HEK293 (cell line): Measurements from ENCODE around the gene ACTR3.

Source experiments
- CTCF ChIA-PET: fragments of 350-600 bp; formaldehyde crosslinking; extraction: SDS; loops from one replicate; lab custom pipeline; 2021; ENCODE audit warnings: antibody characterized with exemption; lab: Yijun Ruan, JAX
- POLR2A ChIA-PET: fragments of 300-600 bp; formaldehyde crosslinking; extraction: SDS; loops from one replicate; lab custom pipeline; 2020; ENCODE audit warnings: antibody characterized with exemption, inconsistent platforms; lab: Yijun Ruan, JAX
- H3K27ac ChIP-seq: fragments of 200-500 bp; sonication (Bioruptor generic); 2 replicates; pipeline ENCODE4 v1.5.1; 2014; ENCODE audit warnings: low read depth, low read length, control low read depth, inconsistent platforms; ENCODE audit errors: extremely low read depth
- H3K36me3 ChIP-seq, 2 experiments: fragments of 200-500 bp in 1 of 2; sonication (Bioruptor generic) in 1 of 2; 1 replicate in 1 of 2; 2 replicates in 1 of 2; pipeline ENCODE4 v1.5.1; 2014 to 2017; ENCODE audit warnings: inconsistent platforms in 2 of 2, low read length in 2 of 2; ENCODE audit not compliant: control insufficient read depth in 2 of 2, insufficient read depth in 1 of 2
- H3K4me1 ChIP-seq: fragments of 200-500 bp; sonication (Bioruptor generic); 2 replicates; pipeline ENCODE4 v1.5.1; 2014; ENCODE audit warnings: mild to moderate bottlenecking, low read length, inconsistent platforms; ENCODE audit not compliant: control insufficient read depth, insufficient read depth
- H3K4me3 ChIP-seq: 2 replicates; pipeline ENCODE4 v1.5.1; 2011; ENCODE audit warnings: low read depth, mild to moderate bottlenecking, control low read depth, low read length, moderate library complexity
- H3K9me3 ChIP-seq: fragments of 200-500 bp; sonication (Bioruptor generic); 2 replicates; pipeline ENCODE4 v1.5.1; 2014; ENCODE audit warnings: low read depth, low read length, inconsistent platforms; ENCODE audit not compliant: control insufficient read depth, insufficient read depth
- GLIS1 ChIP-seq: fragments of 450-650 bp; formaldehyde crosslinking; IDR thresholded peaks from 2 replicates; pipeline ENCODE4 v1.5.1; 2016; ENCODE audit warnings: missing biosample characterization, missing genetic modification characterization
- HOXC10 ChIP-seq: sonication (generic); formaldehyde crosslinking; IDR thresholded peaks from 2 replicates; pipeline ENCODE4 v1.8.1; 2023; ENCODE audit warnings: mild to moderate bottlenecking, missing genetic modification reagents
- MZF1 ChIP-seq: fragments of 450-650 bp; formaldehyde crosslinking; IDR thresholded peaks from 2 replicates; pipeline ENCODE4 v1.5.1; 2017; ENCODE audit warnings: missing biosample characterization, missing genetic modification characterization, borderline replicate concordance
- OSR2 ChIP-seq: fragments of 450-650 bp; formaldehyde crosslinking; IDR thresholded peaks from 2 replicates; pipeline ENCODE4 v1.5.1; 2016; ENCODE audit warnings: missing biosample characterization, missing genetic modification characterization
- PRDM4 ChIP-seq: fragments of 450-650 bp; formaldehyde crosslinking; IDR thresholded peaks from 2 replicates; pipeline ENCODE4 v1.5.1; 2017; ENCODE audit warnings: missing biosample characterization, missing genetic modification characterization
- PRDM6 ChIP-seq: fragments of 450-650 bp; formaldehyde crosslinking; IDR thresholded peaks from 2 replicates; pipeline ENCODE4 v1.5.1; 2017; ENCODE audit warnings: missing biosample characterization, missing genetic modification characterization
- SP7 ChIP-seq: fragments of 450-650 bp; formaldehyde crosslinking; IDR thresholded peaks from 2 replicates; pipeline ENCODE4 v1.5.1; 2016; ENCODE audit warnings: missing biosample characterization, missing genetic modification characterization
- ZBTB7A ChIP-seq: fragments of 450-650 bp; formaldehyde crosslinking; IDR thresholded peaks from 2 replicates; pipeline ENCODE4 v1.5.1; 2016; ENCODE audit warnings: low read depth, missing biosample characterization, missing genetic modification characterization
- ZNF132 ChIP-seq: fragments of 450-650 bp; formaldehyde crosslinking; IDR thresholded peaks from 2 replicates; pipeline ENCODE4 v1.5.1; 2017; ENCODE audit warnings: missing biosample characterization, missing genetic modification characterization, borderline replicate concordance
- ZNF138 ChIP-seq: fragments of 450-650 bp; formaldehyde crosslinking; IDR thresholded peaks from 2 replicates; pipeline ENCODE4 v1.5.1; 2016; ENCODE audit warnings: missing biosample characterization, missing genetic modification characterization, borderline replicate concordance
- ZNF155 ChIP-seq: fragments of 450-650 bp; formaldehyde crosslinking; IDR thresholded peaks from 2 replicates; pipeline ENCODE4 v1.5.1; 2016; ENCODE audit warnings: missing biosample characterization, missing genetic modification characterization
- ZNF175 ChIP-seq: fragments of 450-650 bp; formaldehyde crosslinking; IDR thresholded peaks from 2 replicates; pipeline ENCODE4 v1.5.1; 2016; ENCODE audit warnings: missing biosample characterization, missing genetic modification characterization
- ZNF18 ChIP-seq: fragments of 450-650 bp; formaldehyde crosslinking; IDR thresholded peaks from 2 replicates; pipeline ENCODE4 v1.5.1; 2016; ENCODE audit warnings: missing biosample characterization, missing genetic modification characterization
- ZNF23 ChIP-seq: fragments of 450-650 bp; formaldehyde crosslinking; IDR thresholded peaks from 2 replicates; pipeline ENCODE4 v1.5.1; 2016; ENCODE audit warnings: missing biosample characterization, missing genetic modification characterization, borderline replicate concordance
- ZNF266 ChIP-seq: fragments of 450-650 bp; formaldehyde crosslinking; IDR thresholded peaks from 2 replicates; pipeline ENCODE4 v1.5.1; 2016; ENCODE audit warnings: missing biosample characterization, missing genetic modification characterization, low read depth
- ZNF335 ChIP-seq: fragments of 450-650 bp; formaldehyde crosslinking; conservative IDR thresholded peaks from 2 replicates; pipeline ENCODE4 v1.5.1; 2016; ENCODE audit warnings: missing biosample characterization, missing genetic modification characterization
- ZNF341 ChIP-seq: fragments of 450-650 bp; formaldehyde crosslinking; IDR thresholded peaks from 2 replicates; pipeline ENCODE4; 2016; ENCODE audit warnings: low read depth, missing biosample characterization, missing genetic modification characterization
- ZNF521 ChIP-seq: fragments of 450-650 bp; formaldehyde crosslinking; IDR thresholded peaks from 2 replicates; pipeline ENCODE4 v1.5.1; 2017; ENCODE audit warnings: missing biosample characterization, mild to moderate bottlenecking, missing genetic modification characterization
- ZNF529 ChIP-seq: fragments of 450-650 bp; formaldehyde crosslinking; IDR thresholded peaks from 2 replicates; pipeline ENCODE4 v1.5.1; 2017; ENCODE audit warnings: missing genetic modification characterization, missing biosample characterization; ENCODE audit not compliant: insufficient replicate concordance
- TF ChIP-seq, protein P1 (sequence below): IDR thresholded peaks from 2 replicates; pipeline ENCODE4 v1.6.1; 2011; ENCODE audit warnings: mild to moderate bottlenecking, low read depth, low read length, borderline replicate concordance
- TF ChIP-seq, protein P2 (sequence below): fragments of 450-650 bp; formaldehyde crosslinking; IDR thresholded peaks from 2 replicates; pipeline ENCODE4 v1.5.1; 2016; ENCODE audit warnings: missing biosample characterization, missing genetic modification characterization

The ACTR3 gene

GRCh38 chr2:114010001-114010400, 120.1 kb downstream of the ACTR3 start (continued):
- no peak for TF ChIP-seq ZNF18 (tag by site-specific recombination)
- TF ChIP-seq ZNF529 (tag by site-specific recombination), result no peak
- no peak for TF ChIP-seq ZNF341 (tag by site-specific recombination)
- no peak for TF ChIP-seq ZNF138 (tag by site-specific recombination)

- CTCF ChIA-PET, result interaction anchor here (0.7 to 1.0 kb wide), 2 partner anchors 69 to 540 kb away, joined by 3 read pairs; no protein-coding TSS in a partner anchor
- POLR2A ChIA-PET, result no interaction called here
- Histone ChIP-seq H3K9me3 (no peaks in the 10 kb centered on the region), H3K27ac (no peak overlapping the region), H3K4me3 (no peak overlapping the region), H3K4me1 (no peaks in the 10 kb centered on the region), H3K36me3 (no peaks in the 10 kb centered on the region)
- TF ChIP-seq SP7 (tag by site-specific recombination), result no peak
- no peak for TF ChIP-seq HOXC10 (CRISPR knock-in tag)
- TF ChIP-seq ZNF335 (tag by site-specific recombination), result no peak
- no peak for TF ChIP-seq PRDM6
- no peak for TF ChIP-seq ZNF521 (tag by site-specific recombination)
- TF ChIP-seq GLIS1 (tag by site-specific recombination), result no peak
- TF ChIP-seq PRDM4, result no peak
- no peak for TF ChIP-seq ZNF266 (tag by site-specific recombination)
- no peak for TF ChIP-seq ZNF175
- no peak for TF ChIP-seq ZNF155 (tag by site-specific recombination)
- TF ChIP-seq ZNF132, result no peak
- no peak for TF ChIP-seq ZBTB7A
- no peak for TF ChIP-seq ZNF23
- TF ChIP-seq OSR2, result no peak
- TF ChIP-seq, protein P1, sequence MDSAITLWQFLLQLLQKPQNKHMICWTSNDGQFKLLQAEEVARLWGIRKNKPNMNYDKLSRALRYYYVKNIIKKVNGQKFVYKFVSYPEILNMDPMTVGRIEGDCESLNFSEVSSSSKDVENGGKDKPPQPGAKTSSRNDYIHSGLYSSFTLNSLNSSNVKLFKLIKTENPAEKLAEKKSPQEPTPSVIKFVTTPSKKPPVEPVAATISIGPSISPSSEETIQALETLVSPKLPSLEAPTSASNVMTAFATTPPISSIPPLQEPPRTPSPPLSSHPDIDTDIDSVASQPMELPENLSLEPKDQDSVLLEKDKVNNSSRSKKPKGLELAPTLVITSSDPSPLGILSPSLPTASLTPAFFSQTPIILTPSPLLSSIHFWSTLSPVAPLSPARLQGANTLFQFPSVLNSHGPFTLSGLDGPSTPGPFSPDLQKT, result no peak
- TF ChIP-seq, protein P2, sequence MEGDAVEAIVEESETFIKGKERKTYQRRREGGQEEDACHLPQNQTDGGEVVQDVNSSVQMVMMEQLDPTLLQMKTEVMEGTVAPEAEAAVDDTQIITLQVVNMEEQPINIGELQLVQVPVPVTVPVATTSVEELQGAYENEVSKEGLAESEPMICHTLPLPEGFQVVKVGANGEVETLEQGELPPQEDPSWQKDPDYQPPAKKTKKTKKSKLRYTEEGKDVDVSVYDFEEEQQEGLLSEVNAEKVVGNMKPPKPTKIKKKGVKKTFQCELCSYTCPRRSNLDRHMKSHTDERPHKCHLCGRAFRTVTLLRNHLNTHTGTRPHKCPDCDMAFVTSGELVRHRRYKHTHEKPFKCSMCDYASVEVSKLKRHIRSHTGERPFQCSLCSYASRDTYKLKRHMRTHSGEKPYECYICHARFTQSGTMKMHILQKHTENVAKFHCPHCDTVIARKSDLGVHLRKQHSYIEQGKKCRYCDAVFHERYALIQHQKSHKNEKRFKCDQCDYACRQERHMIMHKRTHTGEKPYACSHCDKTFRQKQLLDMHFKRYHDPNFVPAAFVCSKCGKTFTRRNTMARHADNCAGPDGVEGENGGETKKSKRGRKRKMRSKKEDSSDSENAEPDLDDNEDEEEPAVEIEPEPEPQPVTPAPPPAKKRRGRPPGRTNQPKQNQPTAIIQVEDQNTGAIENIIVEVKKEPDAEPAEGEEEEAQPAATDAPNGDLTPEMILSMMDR (tag by site-specific recombination), result no peak
- no peak for TF ChIP-seq MZF1 (tag by site-specific recombination)
Measured at GRCh38 chr2:114011713-114012112, 121.8 kb downstream of the ACTR3 start.
